ENCODE results near the gene DHX16. TPM values are rescaled to one million over a fixed set of nuclear protein-coding genes. Genes with fewer than 3 reads are reported as not detected.

The DHX16 gene
- total and polyA plus RNA-seq, 2 donors: 16.8 to 29.5 TPM

- no peak overlapping the region for H3K4me3 ChIP-seq (ENCODE audit: low read depth, low read length)
- 83% methylated on average over 4 of the region's 4 CpGs for WGBS
- H3K4me1 ChIP-seq (ENCODE audit: insufficient read depth): no peaks in the 10 kb centered on the region
- H3K27ac ChIP-seq (ENCODE audit: low read depth): no peak overlapping the region
- DNase-seq (ENCODE audit: extremely low spot score): no peak
- peaks cover 4% of the 10 kb centered on the region for H3K36me3 ChIP-seq (ENCODE audit: insufficient read depth)
Observed at GRCh38 chr6:30610065-30610464, 62.7 kb downstream of the DHX16 start.

GRCh38 chr6:30603961-30604360 is 68.8 kb downstream of the DHX16 start:
- Histone ChIP-seq H3K36me3 (ENCODE audit: insufficient read depth) (peaks cover 23% of the 10 kb centered on the region), H3K4me3 (ENCODE audit: low read depth, low read length) (no peak overlapping the region), H3K4me1 (ENCODE audit: insufficient read depth) (no peaks in the 10 kb centered on the region), H3K27ac (ENCODE audit: low read depth) (no peak overlapping the region)
- WGBS: 94% methylated on average over 13 of the region's 13 CpGs
- no peak for DNase-seq (ENCODE audit: extremely low spot score)

Other genes with a start within 250 kb of the DHX16 start
- 141 TPM for gene HLA-E, start 183.5 kb downstream of the DHX16 start, total RNA-seq
- 564 TPM for gene HLA-E, start 183.5 kb downstream of the DHX16 start, polyA plus RNA-seq
- 30.9 TPM for gene GNL1, start 116.5 kb downstream of the DHX16 start, total RNA-seq
- 63.7 TPM for gene GNL1, start 116.5 kb downstream of the DHX16 start, polyA plus RNA-seq
- gene PRR3, start 115.7 kb downstream of the DHX16 start, total RNA-seq: 8.5 TPM
- gene PRR3, start 115.7 kb downstream of the DHX16 start, polyA plus RNA-seq: 11.0 TPM
- 16.0 TPM for gene ABCF1, start 101.6 kb downstream of the DHX16 start, total RNA-seq
- gene ABCF1, start 101.6 kb downstream of the DHX16 start, polyA plus RNA-seq: 42.8 TPM
- 18.2 TPM for gene PPP1R10, start 55.8 kb downstream of the DHX16 start, total RNA-seq
- 25.6 TPM for gene PPP1R10, start 55.8 kb downstream of the DHX16 start, polyA plus RNA-seq
- 64.7 TPM for gene MRPS18B, start 55.2 kb downstream of the DHX16 start, total RNA-seq
- 58.6 TPM for gene MRPS18B, start 55.2 kb downstream of the DHX16 start, polyA plus RNA-seq
- gene ATAT1, start 46.1 kb downstream of the DHX16 start, total RNA-seq: 9.4 TPM
- 7.6 TPM for gene ATAT1, start 46.1 kb downstream of the DHX16 start, polyA plus RNA-seq
- gene C6orf136, start 25.9 kb downstream of the DHX16 start, total RNA-seq: 6.3 TPM
- 15.9 TPM for gene C6orf136, start 25.9 kb downstream of the DHX16 start, polyA plus RNA-seq
- 32.7 TPM for gene PPP1R18, start 13.6 kb upstream of the DHX16 start, total RNA-seq
- 81.9 TPM for gene PPP1R18, start 13.6 kb upstream of the DHX16 start, polyA plus RNA-seq
- gene NRM, start 18.0 kb upstream of the DHX16 start, total RNA-seq: 7.0 TPM
- gene NRM, start 18.0 kb upstream of the DHX16 start, polyA plus RNA-seq: 20.3 TPM
- 9.8 TPM for gene MDC1, start 44.3 kb upstream of the DHX16 start, total RNA-seq
- gene MDC1, start 44.3 kb upstream of the DHX16 start, polyA plus RNA-seq: 18.3 TPM
- 376 TPM for gene TUBB, start 47.3 kb upstream of the DHX16 start, total RNA-seq
- 332 TPM for gene TUBB, start 47.3 kb upstream of the DHX16 start, polyA plus RNA-seq
- 40.0 TPM for gene FLOT1, start 69.7 kb upstream of the DHX16 start, total RNA-seq
- gene FLOT1, start 69.7 kb upstream of the DHX16 start, polyA plus RNA-seq: 298 TPM
- gene IER3, start 71.5 kb upstream of the DHX16 start, total RNA-seq: 4.8 TPM
- gene IER3, start 71.5 kb upstream of the DHX16 start, polyA plus RNA-seq: 71.9 TPM
- 33.8 TPM for gene DDR1, start 211.5 kb upstream of the DHX16 start, total RNA-seq
- 44.7 TPM for gene DDR1, start 211.5 kb upstream of the DHX16 start, polyA plus RNA-seq
- gene GTF2H4, start 235.2 kb upstream of the DHX16 start, total RNA-seq: 26.2 TPM
- gene GTF2H4, start 235.2 kb upstream of the DHX16 start, polyA plus RNA-seq: 25.7 TPM
- gene VARS2, start 241.2 kb upstream of the DHX16 start, total RNA-seq: 14.4 TPM
- gene VARS2, start 241.2 kb upstream of the DHX16 start, polyA plus RNA-seq: 10.3 TPM